T-helper 22 cell (primary cell): Measurements from ENCODE around the gene VSIG10.
A peak's percentile ranks its signal among the peaks of the same experiment; 100 is the strongest.
"Not testable (repeated sequence)": the region's sequence is repeated elsewhere in the genome, so short reads cannot be mapped to it uniquely, and the experiment has no call there.

ENCODE experiments used
- DNase-seq: peaks from one replicate; pipeline ENCODE4 v3.0.0-alpha.2; 2020; ENCODE audit warnings: low read depth

Gene VSIG10

GRCh38 chr12:118107694-118108093, 3.9 kb upstream of the VSIG10 start:
- no peak for DNase-seq

GRCh38 chr12:118107011-118107410, 3.2 kb upstream of the VSIG10 start:
- DNase-seq, result no peak

GRCh38 chr12:118103201-118103600, 610 bp downstream of the VSIG10 start:
- no peak for DNase-seq

DNA sequence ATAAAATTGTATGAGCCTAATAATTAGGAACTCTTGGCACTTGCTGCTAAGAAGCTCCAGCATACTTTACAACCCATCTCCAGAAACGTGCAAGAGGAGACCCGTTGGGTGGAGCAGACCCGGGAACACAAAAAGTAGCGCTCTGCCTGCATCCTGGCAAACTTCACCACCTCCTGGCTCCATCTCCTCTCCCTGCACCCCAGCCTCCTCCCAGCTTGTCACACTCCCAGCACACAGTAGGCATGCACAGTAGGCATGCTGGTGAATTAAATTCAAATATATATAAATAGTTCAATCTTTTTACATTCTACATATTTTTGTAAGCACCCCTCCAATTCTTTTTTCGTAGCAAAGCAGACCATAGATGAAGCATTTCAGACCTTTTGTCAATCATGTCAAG, 1.2 kb downstream of the VSIG10 start:
- no peak for DNase-seq

- DNase-seq, result no peak
Observed at GRCh38 chr12:118102070-118102469, 1.7 kb downstream of the VSIG10 start.

DNA sequence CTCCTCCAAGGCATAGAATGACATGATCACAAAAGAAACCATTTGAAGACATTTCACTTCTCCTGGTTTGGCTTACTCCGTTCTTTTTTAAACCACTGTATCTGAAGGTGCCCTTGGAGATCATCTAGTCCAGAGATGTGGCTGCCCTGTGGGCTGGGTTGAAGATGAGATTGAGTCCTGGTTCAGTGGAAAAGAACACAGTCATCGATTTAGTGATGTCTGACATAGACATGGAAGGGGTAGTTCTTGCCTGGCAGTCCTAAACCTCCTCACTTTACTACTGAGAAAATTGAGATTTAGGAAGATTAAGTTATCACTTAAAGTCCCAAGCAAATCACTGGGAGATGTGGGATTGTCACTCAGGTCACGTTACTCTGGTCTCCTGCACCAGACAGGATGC, 2.8 kb downstream of the VSIG10 start:
- DNase-seq, result no peak

GRCh38 chr12:118098911-118099671, 4.7 kb downstream of the VSIG10 start:
- no peak for DNase-seq

DNA sequence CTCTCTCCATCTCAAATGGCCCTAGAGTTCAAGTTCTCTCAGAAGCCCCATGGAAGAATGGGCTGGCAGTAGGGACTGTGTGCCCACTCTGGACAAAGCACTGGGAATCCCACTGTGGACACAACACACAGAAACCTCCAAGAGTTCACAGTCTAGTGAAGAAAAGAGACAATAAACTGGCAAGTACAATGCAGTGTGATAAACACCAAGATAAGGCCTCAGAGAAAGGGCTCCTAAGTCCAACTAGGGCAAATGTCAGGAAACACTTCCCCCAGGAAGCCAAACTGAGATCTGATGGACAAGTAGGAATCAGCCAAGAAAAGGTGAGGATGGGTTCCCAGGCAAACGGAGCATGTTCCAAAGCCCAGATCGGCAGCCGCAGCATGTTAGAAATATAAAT, 5.4 kb downstream of the VSIG10 start:
- no peak for DNase-seq

DNA sequence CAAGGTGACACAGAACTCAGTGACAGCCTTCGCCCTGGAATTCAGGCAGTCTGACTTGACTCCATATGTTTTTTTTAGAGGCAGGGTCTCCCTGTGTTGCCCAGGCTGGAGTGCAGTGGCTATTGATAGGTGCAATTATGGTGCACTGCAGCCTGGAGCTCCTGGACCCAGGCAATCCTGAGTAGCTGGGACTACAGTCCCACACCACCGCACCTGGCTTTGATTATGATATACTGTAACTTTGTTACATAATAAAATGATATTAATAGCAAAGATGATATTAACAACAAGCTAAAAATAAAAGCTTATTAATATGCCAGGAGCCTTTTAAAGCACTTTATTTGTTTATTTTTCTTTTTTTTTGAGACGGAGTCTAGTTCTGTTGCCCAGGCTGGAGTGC, 9.8 kb downstream of the VSIG10 start:
- no peak for DNase-seq

- DNase-seq, result no peak
Observed at GRCh38 chr12:118089782-118090181, 14.0 kb downstream of the VSIG10 start.

GRCh38 chr12:118082161-118082560, 21.6 kb downstream of the VSIG10 start:
- DNase-seq, result no peak

- DNase-seq, result not testable (repeated sequence)
Observed at GRCh38 chr12:118081521-118081920, 22.3 kb downstream of the VSIG10 start.

GRCh38 chr12:118073768-118074167, 30.0 kb downstream of the VSIG10 start:
- no peak for DNase-seq

GRCh38 chr12:118070650-118071049, 33.2 kb downstream of the VSIG10 start:
- no peak for DNase-seq

DNA sequence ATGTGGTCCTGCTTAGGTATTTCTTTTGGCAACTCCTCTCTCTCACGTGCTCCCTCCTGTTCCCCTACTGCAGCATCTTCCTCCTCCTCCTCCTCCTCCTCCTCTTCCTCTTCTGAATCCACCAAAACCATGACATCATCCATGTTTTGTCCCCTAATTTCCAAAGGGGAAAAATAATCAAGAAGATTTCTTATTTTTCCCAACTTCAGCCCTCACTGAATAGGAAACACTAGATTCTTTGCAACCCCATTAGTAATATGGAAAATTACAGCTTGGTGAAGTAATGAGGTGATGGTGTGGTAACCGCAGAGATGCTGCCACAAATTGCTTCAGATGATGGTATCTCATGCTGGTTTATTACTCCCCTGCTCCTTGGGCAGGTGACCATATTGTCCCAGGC, 35.4 kb downstream of the VSIG10 start:
- DNase-seq, result no peak

DNA sequence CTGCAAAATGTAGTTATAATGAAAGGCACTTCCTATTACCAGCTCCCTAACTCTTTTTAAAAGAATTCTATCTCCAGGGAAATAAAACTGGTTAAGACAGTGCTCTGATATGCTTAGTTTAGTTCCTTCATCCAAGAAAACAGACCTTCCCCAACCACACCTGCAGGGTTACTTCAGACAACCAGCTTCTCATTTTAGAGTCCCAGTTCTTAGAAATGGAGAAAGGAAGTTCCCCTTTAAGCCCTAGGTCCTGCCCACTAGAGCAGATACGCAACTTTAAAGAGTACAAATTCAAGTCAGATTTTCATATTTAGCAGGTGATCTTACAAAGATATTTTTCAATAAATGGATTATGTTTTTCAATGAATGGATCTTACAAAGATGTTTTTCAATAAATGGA, 38.4 kb downstream of the VSIG10 start:
- DNase-seq, result no peak

- DNase-seq, result no peak
Observed at GRCh38 chr12:118064608-118065007, 39.2 kb downstream of the VSIG10 start.

GRCh38 chr12:118063576-118064391, 40.0 kb downstream of the VSIG10 start:
- DNase-seq, result no peak

DNA sequence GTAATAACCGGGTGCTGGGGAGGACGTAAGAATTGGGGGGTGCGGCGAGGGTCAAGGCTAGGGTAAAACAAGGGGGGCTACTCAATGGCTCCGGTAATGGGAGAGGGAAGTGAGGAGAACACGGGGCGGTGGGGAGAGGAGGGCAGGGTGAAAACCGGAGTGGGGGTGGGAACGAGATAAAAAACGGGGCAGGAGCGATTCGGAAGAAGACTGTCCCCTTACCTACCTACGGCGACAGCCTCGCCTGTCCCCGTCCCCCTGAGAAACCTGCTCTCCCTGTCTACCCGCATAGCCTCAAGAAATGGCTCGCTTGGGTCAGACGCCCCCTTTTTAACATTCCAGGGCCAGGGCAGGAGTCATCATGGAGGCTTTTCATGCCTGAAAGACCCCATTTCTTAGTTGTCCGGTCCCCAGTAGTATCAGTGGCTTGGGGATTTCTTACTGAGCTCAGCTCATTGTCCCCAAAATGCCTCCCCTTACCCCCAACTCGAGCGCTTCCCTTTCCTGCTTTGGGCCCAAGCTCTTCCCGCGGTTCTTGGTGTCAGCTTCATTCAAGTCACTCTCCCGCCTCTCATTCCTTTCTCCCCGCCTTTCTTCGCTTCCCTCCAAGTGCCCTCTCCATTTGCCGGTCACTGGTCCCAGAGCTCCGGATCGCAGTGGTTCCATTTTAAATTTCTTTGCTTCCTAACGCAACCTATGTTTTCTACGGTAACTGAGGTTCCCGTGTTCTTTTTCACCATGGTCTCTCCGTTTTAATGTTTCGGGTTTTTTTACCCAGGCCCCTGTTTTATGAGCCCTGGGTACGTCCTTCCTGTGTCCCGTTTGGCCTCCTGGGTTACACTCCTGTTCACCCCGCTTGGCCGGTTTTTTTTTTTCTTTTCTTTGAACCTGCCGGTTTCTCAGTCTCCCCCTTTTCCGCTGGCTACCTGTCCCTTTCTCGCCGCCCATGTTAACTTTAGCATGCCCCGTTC, 41.7 kb downstream of the VSIG10 start:
- DNase-seq, result no peak

DNA sequence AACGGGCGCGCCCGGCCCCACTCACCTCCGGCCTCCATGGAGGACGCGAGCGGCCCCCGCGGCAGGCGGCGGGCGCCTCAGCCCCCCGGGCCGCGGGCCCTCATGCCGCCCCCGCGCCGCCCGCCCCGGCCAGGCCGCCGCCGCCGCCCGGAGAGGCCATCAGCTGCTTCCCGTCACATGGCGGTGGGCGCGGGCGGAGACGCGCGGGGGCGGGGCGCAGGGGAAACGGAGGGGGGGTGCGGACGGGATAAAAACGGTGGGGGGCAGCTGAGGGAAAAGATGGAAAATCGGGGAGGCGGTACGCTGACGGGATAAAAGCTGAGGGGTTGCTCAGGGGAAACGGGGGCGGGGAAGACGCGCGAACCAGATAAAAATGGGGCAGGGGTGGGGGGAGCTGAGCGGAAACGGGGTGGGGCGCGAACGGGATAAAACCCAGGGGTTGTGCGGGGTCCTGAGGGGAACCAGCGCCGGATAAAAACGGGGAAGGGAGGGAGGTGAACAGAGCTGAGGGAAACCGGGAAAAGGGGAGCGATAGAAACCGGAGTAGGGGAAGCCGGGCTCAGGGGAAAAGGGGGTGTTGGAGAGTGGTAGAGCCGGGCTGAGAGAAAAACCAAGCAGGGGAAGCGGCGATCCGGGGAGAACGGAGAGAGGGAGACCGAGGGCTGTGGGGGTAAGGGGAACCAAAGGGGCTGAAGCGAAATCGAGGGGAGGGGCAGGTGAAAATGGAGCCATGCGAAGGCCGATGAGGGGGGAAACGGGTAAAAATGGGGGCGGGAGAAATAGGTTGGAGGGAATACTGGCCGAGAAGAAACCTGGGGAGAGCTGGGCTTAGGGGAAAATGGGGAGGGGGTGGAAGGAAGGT, 42.6 kb downstream of the VSIG10 start, which contains the start of gene WSB2:
TSS of gene WSB2 (minus strand) at position 169 of the 862 bp plus-strand sequence. CDS start at position 38, 131 bp downstream.
- peak; percentile 38 for DNase-seq
